Mesenchymal stem cell (in vitro differentiated cells and primary cell): ENCODE data around the gene GRIK4.

Experiments
- DNase-seq: peaks from one replicate; pipeline ENCODE4 v3.0.0-alpha.2; 2013
- H2AFZ ChIP-seq: one replicate; pipeline ENCODE4 v1.6.1; 2013; ENCODE audit warnings: low read depth, mild to moderate bottlenecking, control low read depth, inconsistent platforms, low read length, moderate library complexity
- H2AK5ac ChIP-seq: 2 replicates; pipeline ENCODE4 v1.6.1; 2013; ENCODE audit warnings: low read length, moderate library complexity, mild to moderate bottlenecking, inconsistent platforms; ENCODE audit not compliant: severe bottlenecking
- H2BK120ac ChIP-seq: one replicate; pipeline ENCODE4 v1.6.1; 2013; ENCODE audit warnings: low read depth, mild to moderate bottlenecking, inconsistent platforms, low read length, moderate library complexity
- H2BK12ac ChIP-seq, 2 experiments: one replicate each; pipeline ENCODE4 v1.6.1; 2013; ENCODE audit warnings: inconsistent platforms in 2 of 2, low read length in 2 of 2, mild to moderate bottlenecking in 2 of 2, moderate library complexity in 2 of 2, control low read depth in 1 of 2
- H2BK15ac ChIP-seq: one replicate; pipeline ENCODE4 v1.6.1; 2013; ENCODE audit warnings: mild to moderate bottlenecking, low read depth, inconsistent platforms; ENCODE audit not compliant: poor library complexity, severe bottlenecking
- H2BK5ac ChIP-seq: 2 replicates; pipeline ENCODE4 v1.6.1; 2013; ENCODE audit warnings: low read depth, mild to moderate bottlenecking, low read length, control low read depth, inconsistent platforms; ENCODE audit not compliant: poor library complexity, severe bottlenecking
- H3K14ac ChIP-seq, 2 experiments: one replicate each; pipeline ENCODE4 v1.6.1; 2013; ENCODE audit warnings: inconsistent platforms in 2 of 2, low read length in 2 of 2, control low read depth in 1 of 2, mild to moderate bottlenecking in 1 of 2, moderate library complexity in 1 of 2
- H3K18ac ChIP-seq, 2 experiments: one replicate each; pipeline ENCODE4 v1.6.1; 2013; ENCODE audit warnings: inconsistent platforms in 2 of 2, low read length in 2 of 2, control low read depth in 1 of 2, low read depth in 1 of 2, mild to moderate bottlenecking in 1 of 2
- H3K23ac ChIP-seq, 2 experiments: one replicate each; pipeline ENCODE4 v1.6.1; 2013; ENCODE audit warnings: inconsistent platforms in 2 of 2, low read length in 2 of 2, mild to moderate bottlenecking in 2 of 2, moderate library complexity in 2 of 2, control low read depth in 1 of 2
- H3K27ac ChIP-seq: 2 replicates; pipeline ENCODE4 v1.5.1; 2013; ENCODE audit warnings: mild to moderate bottlenecking, moderate library complexity, low read length, control low read depth, inconsistent platforms; ENCODE audit not compliant: poor library complexity, severe bottlenecking
- H3K27me3 ChIP-seq, 2 experiments: 2 replicates each; pipeline versions ENCODE4 v1.6.1 to v1.7.0; 2013; ENCODE audit warnings: low read length in 2 of 2, mild to moderate bottlenecking in 2 of 2, moderate library complexity in 2 of 2, control low read depth in 1 of 2, inconsistent platforms in 1 of 2; ENCODE audit not compliant: control insufficient read depth in 1 of 2, insufficient read depth in 1 of 2
- H3K36me3 ChIP-seq, 2 experiments: 2 replicates each; pipeline versions ENCODE4 v1.6.1 to v1.7.0; 2013; ENCODE audit warnings: low read length in 2 of 2, control low read depth in 1 of 2, inconsistent platforms in 1 of 2, low read depth in 1 of 2, mild to moderate bottlenecking in 1 of 2; ENCODE audit not compliant: insufficient read depth in 2 of 2, control insufficient read depth in 1 of 2
- H3K4ac ChIP-seq, 2 experiments: one replicate each; pipeline ENCODE4 v1.6.1; 2013; ENCODE audit warnings: inconsistent platforms in 2 of 2, low read length in 2 of 2, mild to moderate bottlenecking in 2 of 2, moderate library complexity in 2 of 2, control low read depth in 1 of 2, low read depth in 1 of 2
- H3K4me1 ChIP-seq: 2 replicates; pipeline ENCODE4 v1.6.1; 2013; ENCODE audit warnings: low read depth, low read length, control low read depth; ENCODE audit not compliant: control insufficient read depth, insufficient read depth
- H3K4me2 ChIP-seq: 2 replicates; pipeline ENCODE4 v1.6.1; 2013; ENCODE audit warnings: low read length, mild to moderate bottlenecking, inconsistent platforms; ENCODE audit not compliant: poor library complexity, severe bottlenecking
- H3K4me3 ChIP-seq, 2 experiments: 2 replicates each; pipeline versions ENCODE4 v1.5.1 to v1.7.0; 2013; ENCODE audit warnings: low read length in 2 of 2, mild to moderate bottlenecking in 2 of 2, control low read depth in 1 of 2, low read depth in 1 of 2; ENCODE audit not compliant: insufficient read depth in 1 of 2
- H3K79me1 ChIP-seq: replicated peaks from 2 replicates; pipeline ENCODE4 v1.6.1; 2013; ENCODE audit warnings: mild to moderate bottlenecking, control low read depth, low read length, inconsistent platforms; ENCODE audit not compliant: poor library complexity, severe bottlenecking
- H3K9ac ChIP-seq: 2 replicates; pipeline ENCODE4 v1.7.0; 2013; ENCODE audit warnings: mild to moderate bottlenecking, low read length, moderate library complexity
- H3K9me3 ChIP-seq: 2 replicates; pipeline ENCODE4 v1.7.0; 2013; ENCODE audit warnings: mild to moderate bottlenecking, low read length; ENCODE audit not compliant: control insufficient read depth
- H4K8ac ChIP-seq: one replicate; pipeline ENCODE4 v1.6.1; 2013; ENCODE audit warnings: inconsistent platforms, mild to moderate bottlenecking, low read length, moderate library complexity
- H4K91ac ChIP-seq: one replicate; pipeline ENCODE4 v1.6.1; 2013; ENCODE audit warnings: mild to moderate bottlenecking, low read length, inconsistent platforms
- WGBS: methylation state at CpG from one replicate; pipeline ENCODE4 v1.1.7; 2013; ENCODE audit warnings: mixed read lengths; 5-methylcytosine and 5-hydroxymethylcytosine counted together

The GRIK4 gene

DNA sequence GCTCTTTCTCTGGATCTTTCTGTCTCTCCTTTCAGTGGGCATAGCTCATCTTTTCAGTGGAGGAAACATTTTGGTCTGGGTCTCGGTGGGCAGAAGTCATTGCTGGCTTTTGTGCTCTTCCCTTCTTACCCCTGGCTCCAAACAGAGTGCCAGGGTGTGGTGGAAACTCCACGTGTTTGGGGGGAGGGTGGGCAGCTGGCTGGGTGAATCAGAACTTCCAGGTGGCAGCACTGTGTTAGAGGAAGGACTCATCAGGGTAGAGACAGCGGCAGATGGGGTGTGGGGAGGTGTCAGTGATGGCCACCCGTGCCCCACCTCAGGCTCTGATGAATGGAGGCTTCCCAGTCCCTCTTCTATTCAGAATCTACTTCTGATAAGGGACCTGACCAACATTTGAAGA lies 114.0 kb downstream of the GRIK4 start:
- DNase-seq, result no peak
- H3K27me3 ChIP-seq, result peaks cover 44 to 58% of the 10 kb centered on the region in 2 experiments
- no peaks in the 10 kb centered on the region for H3K79me1 ChIP-seq
- no peaks in the 10 kb centered on the region for H3K9me3 ChIP-seq
- no peak overlapping the region for H3K23ac ChIP-seq
- H3K4me3 ChIP-seq, result no peak overlapping the region
- H2BK12ac ChIP-seq, result no peak overlapping the region
- no peak overlapping the region for H3K27ac ChIP-seq
- H3K18ac ChIP-seq, result no peak overlapping the region
- H3K36me3 ChIP-seq, result no peaks in the 10 kb centered on the region
- H2BK5ac ChIP-seq, result no peak overlapping the region
- no peak overlapping the region for H3K14ac ChIP-seq
- H4K8ac ChIP-seq, result no peak overlapping the region
- H2AFZ ChIP-seq, result no peak overlapping the region
- H3K4me2 ChIP-seq, result no peak overlapping the region
- H3K4me1 ChIP-seq, result no peaks in the 10 kb centered on the region
- no peak overlapping the region for H3K9ac ChIP-seq
- no peak overlapping the region for H2AK5ac ChIP-seq
- H4K91ac ChIP-seq, result no peak overlapping the region
- 63% methylated on average over 3 of the region's 4 CpGs for WGBS
- H2BK15ac ChIP-seq, result no peak overlapping the region
- no peak overlapping the region for H3K4ac ChIP-seq
- H2BK120ac ChIP-seq, result no peak overlapping the region

DNA sequence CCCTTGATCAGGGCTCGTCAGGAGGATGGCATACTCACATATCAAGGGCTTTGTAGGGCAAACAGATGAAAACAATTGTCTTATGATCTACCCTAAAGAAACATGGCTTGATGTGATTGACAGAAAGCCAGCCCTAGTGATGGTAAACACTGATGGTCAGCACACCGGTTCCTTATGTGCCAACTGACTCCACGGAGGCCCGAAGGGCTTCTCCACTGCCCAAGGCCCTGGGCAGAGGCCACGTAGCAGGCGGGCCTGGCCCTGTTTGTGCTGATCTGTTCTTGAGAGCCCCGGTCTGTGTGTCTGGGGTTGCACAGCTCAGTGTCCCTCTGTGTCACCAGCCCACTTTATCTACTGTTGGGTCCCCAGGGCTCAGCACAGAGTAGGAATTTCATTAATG lies 115.2 kb downstream of the GRIK4 start:
- Histone ChIP-seq H3K9ac (no peak overlapping the region), H4K91ac (no peak overlapping the region), H2AK5ac (no peak overlapping the region), H2AFZ (no peak overlapping the region), H3K27me3 (peaks cover 49 to 68% of the 10 kb centered on the region in 2 experiments), H2BK15ac (no peak overlapping the region), H3K23ac (no peak overlapping the region), H2BK120ac (no peak overlapping the region), H4K8ac (no peak overlapping the region), H3K14ac (no peak overlapping the region), H2BK5ac (no peak overlapping the region), H3K4ac (no peak overlapping the region), H3K36me3 (no peaks in the 10 kb centered on the region), H3K4me1 (no peaks in the 10 kb centered on the region), H3K4me3 (no peak overlapping the region), H3K9me3 (no peaks in the 10 kb centered on the region), H3K79me1 (no peaks in the 10 kb centered on the region), H2BK12ac (no peak overlapping the region), H3K4me2 (no peak overlapping the region), H3K18ac (no peak overlapping the region), H3K27ac (no peak overlapping the region)
- 86% methylated on average over 7 of the region's 7 CpGs for WGBS
- no peak for DNase-seq

GRCh38 chr11:120627327-120628163 lies 116.0 kb downstream of the GRIK4 start:
- Histone ChIP-seq H3K14ac (no peak overlapping the region), H2BK120ac (no peak overlapping the region), H3K4me1 (no peaks in the 10 kb centered on the region), H3K18ac (no peak overlapping the region), H3K79me1 (no peaks in the 10 kb centered on the region), H3K4ac (no peak overlapping the region), H3K27ac (no peak overlapping the region), H2BK5ac (no peak overlapping the region), H3K23ac (no peak overlapping the region), H3K4me2 (no peak overlapping the region), H2AK5ac (no peak overlapping the region), H4K91ac (no peak overlapping the region), H3K9ac (no peak overlapping the region), H2BK12ac (no peak overlapping the region), H3K27me3 (peaks cover 57 to 75% of the 10 kb centered on the region in 2 experiments), H3K4me3 (no peak overlapping the region), H2BK15ac (no peak overlapping the region), H4K8ac (no peak overlapping the region), H2AFZ (no peak overlapping the region), H3K36me3 (no peaks in the 10 kb centered on the region), H3K9me3 (no peaks in the 10 kb centered on the region)
- DNase-seq, result no peak
- WGBS, result 79% methylated on average over 7 of the region's 7 CpGs

DNA sequence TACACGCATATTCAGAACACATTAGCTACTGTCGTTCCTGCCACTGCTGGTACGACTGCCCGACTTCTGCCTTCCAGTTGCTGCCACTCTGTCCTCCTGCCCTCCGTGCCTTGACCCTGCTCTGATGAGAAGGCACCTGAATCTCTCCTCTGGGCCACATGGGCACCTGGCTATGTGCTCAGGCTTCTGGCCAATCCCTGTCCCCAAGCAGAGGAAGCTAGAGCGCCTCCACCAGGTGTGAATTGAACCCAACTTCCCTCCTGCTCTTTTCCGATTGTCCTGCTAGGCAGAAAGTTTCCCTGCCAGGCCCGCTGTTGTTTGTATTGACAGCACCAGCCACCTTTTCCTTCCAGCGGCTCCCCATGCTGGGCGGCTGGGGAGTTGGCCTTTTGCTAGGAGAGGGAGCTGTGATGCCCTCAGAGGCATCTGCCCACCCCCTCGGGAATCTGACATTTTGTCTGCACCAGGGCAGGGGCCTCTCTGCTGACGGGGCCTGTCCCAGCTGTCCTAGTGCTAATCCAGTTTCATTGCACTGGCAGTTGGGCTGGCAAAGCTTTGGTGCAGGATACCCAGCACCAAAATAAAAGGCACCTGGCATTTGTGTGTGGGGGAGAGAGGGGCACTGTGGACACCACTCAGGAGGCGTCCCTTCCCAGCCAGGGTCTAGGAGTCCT lies 118.0 kb downstream of the GRIK4 start:
- Histone ChIP-seq H2BK15ac (no peak overlapping the region), H2BK120ac (no peak overlapping the region), H3K27me3 (peaks cover 66 to 87% of the 10 kb centered on the region in 2 experiments), H3K14ac (no peak overlapping the region), H3K9ac (no peak overlapping the region), H4K8ac (no peak overlapping the region), H2AK5ac (no peak overlapping the region), H3K4ac (no peak overlapping the region), H3K9me3 (no peaks in the 10 kb centered on the region), H3K23ac (no peak overlapping the region), H2BK12ac (no peak overlapping the region), H4K91ac (no peak overlapping the region), H3K18ac (no peak overlapping the region), H3K4me3 (no peak overlapping the region), H3K4me2 (no peak overlapping the region), H2BK5ac (no peak overlapping the region), H3K79me1 (no peaks in the 10 kb centered on the region), H2AFZ (no peak overlapping the region), H3K27ac (no peak overlapping the region), H3K4me1 (no peaks in the 10 kb centered on the region), H3K36me3 (no peaks in the 10 kb centered on the region)
- DNase-seq, result no peak
- 77% methylated on average over 13 of the region's 13 CpGs for WGBS
